Measurements from ENCODE around the gene PLAAT3. TPM values are rescaled to one million over a fixed set of nuclear protein-coding genes. Genes with fewer than 3 reads are reported as not detected.

The PLAAT3 gene
- total RNA-seq, 1 experiment from 2014 or later: 32.6 TPM

DNA sequence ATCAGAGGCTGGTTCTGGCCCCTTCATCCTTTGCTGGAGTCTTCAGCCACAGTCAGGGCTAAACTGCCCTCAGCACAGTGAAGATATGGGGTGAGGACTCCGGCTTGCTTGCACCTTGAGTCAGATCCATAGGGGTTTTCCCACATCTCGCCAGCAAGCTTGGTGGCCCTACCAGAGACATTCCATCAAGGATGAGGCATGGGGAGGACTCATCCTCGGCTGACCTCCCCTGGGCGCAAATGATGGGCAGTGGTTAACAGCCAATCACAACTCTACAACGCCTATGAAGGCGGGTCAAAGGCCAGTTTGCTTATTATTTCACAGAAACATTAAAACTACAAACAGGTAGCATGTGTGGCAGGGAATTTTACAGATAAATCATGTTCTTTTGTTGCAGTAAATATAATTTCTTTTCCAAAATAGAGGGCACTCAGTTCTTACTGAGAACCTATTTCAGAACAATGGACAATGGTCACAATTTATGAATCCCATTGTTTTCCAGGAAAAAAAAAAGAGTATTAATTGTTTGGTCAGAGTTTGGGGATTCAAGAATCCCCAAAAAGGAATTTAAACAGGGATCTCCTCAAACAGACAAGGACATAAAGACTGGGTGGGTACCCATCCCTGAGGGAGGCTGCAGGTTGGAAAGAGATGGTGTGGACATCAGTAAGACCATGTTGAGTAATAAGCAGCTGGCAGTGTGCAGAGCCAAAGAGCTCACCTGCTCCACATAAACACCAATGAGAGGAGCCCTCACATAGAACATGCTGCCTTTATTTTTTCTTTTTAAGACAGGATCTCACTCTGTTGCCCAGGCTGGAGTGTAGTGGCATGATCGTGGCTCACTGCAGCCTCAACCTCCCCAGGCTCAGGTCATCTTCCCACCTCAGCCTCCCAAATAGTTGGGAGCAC lies 14.8 kb downstream of the PLAAT3 start:
- peak; percentile 85 for ATAC-seq

DNA sequence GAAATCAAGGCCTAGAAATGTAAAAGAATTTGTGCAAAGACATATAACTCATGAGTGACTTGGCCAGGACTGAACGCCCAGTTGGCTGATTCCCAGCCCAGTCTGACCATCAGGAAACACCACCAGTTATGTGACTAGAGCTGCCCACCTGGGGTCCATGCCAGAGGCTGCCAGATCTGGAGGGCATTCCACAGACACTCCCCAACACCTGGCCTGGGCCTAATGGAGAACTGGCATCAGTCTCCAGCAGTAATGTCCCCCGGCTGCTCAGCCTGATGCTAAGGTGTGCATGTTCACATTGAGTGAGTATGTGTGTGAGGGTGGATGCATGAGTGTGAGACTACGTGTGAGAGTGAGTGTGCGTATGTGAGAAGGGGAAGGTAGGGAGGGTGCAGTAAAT lies 15.7 kb downstream of the PLAAT3 start:
- Histone ChIP-seq H3K4me3 (ENCODE audit: low read depth in 2 of 2, low read length in 2 of 2) (no peak overlapping the region), H3K27me3 (ENCODE audit: control insufficient read depth, insufficient read depth, low read length) (no peaks in the 10 kb centered on the region), H3K36me3 (ENCODE audit: control insufficient read depth, insufficient read depth, low read length) (no peaks in the 10 kb centered on the region), H3K9me3 (ENCODE audit: control insufficient read depth, insufficient read depth, low read depth, low read length) (no peaks in the 10 kb centered on the region), H3K27ac (ENCODE audit: low read length) (no peak overlapping the region), H3K4me1 (ENCODE audit: control insufficient read depth, insufficient read depth, low read length) (no peaks in the 10 kb centered on the region)
- CTCF ChIA-PET: no interaction called here
- no peak; the same call in 1 of the 2 replicates for ATAC-seq
- in situ Hi-C loops (cut with HindIII; ENCODE audit: low pct_unique_long_range_greater_than_20kb, low sequenced_read_pairs) (no loop called here), intact Hi-C loops (cut with micrococcal nuclease; ENCODE audit: unreplicated experiment) (no loop called here)
- TF ChIP-seq CTCF (IDR thresholded peaks at IDR 0.05): no peak
- TF ChIP-seq POLR2AphosphoS5 (IDR thresholded peaks at IDR 0.05; ENCODE audit: low read depth, low read length): no peak
- TF ChIP-seq SIN3A (IDR thresholded peaks at IDR 0.05; ENCODE audit: borderline replicate concordance, insufficient read depth, low read depth, low read length): no peak
- TF ChIP-seq REST (IDR thresholded peaks at IDR 0.05; ENCODE audit: insufficient read depth in 1 of 2, low read depth in 2 of 2, low read length in 1 of 2): no peak
- no peak for TF ChIP-seq TCF7L2 (IDR thresholded peaks at IDR 0.05; ENCODE audit: low read depth, low read length)
- POLR2A ChIA-PET: no interaction called here
- no TSS peak for BruUV-seq (replicated peaks)
- no peak for DNase-seq (ENCODE audit: low read depth, low spot score)

More for the DNA sequence above, 14.8 kb downstream of the PLAAT3 start:
- CTCF ChIA-PET: no interaction called here
- no peaks in the 10 kb centered on the region for H3K36me3 ChIP-seq (ENCODE audit: control insufficient read depth, insufficient read depth, low read length)
- H3K27me3 ChIP-seq (ENCODE audit: control insufficient read depth, insufficient read depth, low read length): no peaks in the 10 kb centered on the region
- TF ChIP-seq SIN3A (IDR thresholded peaks at IDR 0.05; ENCODE audit: borderline replicate concordance, insufficient read depth, low read depth, low read length) (no peak), CTCF (IDR thresholded peaks at IDR 0.05) (no peak), POLR2AphosphoS5 (IDR thresholded peaks at IDR 0.05; ENCODE audit: low read depth, low read length) (no peak), REST (IDR thresholded peaks at IDR 0.05; ENCODE audit: insufficient read depth in 1 of 2, low read depth in 2 of 2, low read length in 1 of 2) (no peak), TCF7L2 (IDR thresholded peaks at IDR 0.05; ENCODE audit: low read depth, low read length) (no peak)
- H3K27ac ChIP-seq (ENCODE audit: low read length): no peak overlapping the region
- intact Hi-C loops (cut with micrococcal nuclease; ENCODE audit: unreplicated experiment) (no loop called here), in situ Hi-C loops (cut with HindIII; ENCODE audit: low pct_unique_long_range_greater_than_20kb, low sequenced_read_pairs) (no loop called here)
- POLR2A ChIA-PET: no interaction called here
- no peak overlapping the region for H3K4me3 ChIP-seq (ENCODE audit: low read depth in 2 of 2, low read length in 2 of 2)
- no peak for DNase-seq (ENCODE audit: low read depth, low spot score)
- H3K9me3 ChIP-seq (ENCODE audit: control insufficient read depth, insufficient read depth, low read depth, low read length): no peaks in the 10 kb centered on the region
- H3K4me1 ChIP-seq (ENCODE audit: control insufficient read depth, insufficient read depth, low read length): no peaks in the 10 kb centered on the region
- BruUV-seq (replicated peaks): no TSS peak
